ENCODE measurements around the gene COMMD2.

- no peak for TF ChIP-seq CTCF (IDR thresholded peaks at IDR 0.05)
- no peak for TF ChIP-seq EZH2 (IDR thresholded peaks at IDR 0.05; ENCODE audit: borderline replicate concordance, insufficient read depth, low read depth, low read length, poor library complexity, severe bottlenecking)
These were observed 23.9 kb upstream of the COMMD2 start for GRCh38 chr3:149776170-149776569.
